PFSK-1 (cell line): ENCODE data around the gene MIPEP.

Experiments
- FOXP2 ChIP-seq: optimal IDR thresholded peaks from 2 replicates; pipeline ENCODE3; 2011; ENCODE audit warnings: borderline replicate concordance, control low read depth, inconsistent platforms; ENCODE audit not compliant: insufficient read depth; ENCODE audit errors: extremely low read length, extremely low read depth
- POLR2AphosphoS5 ChIP-seq: IDR thresholded peaks from 2 replicates; pipeline ENCODE4 v1.6.1; 2012; ENCODE audit warnings: low read depth, mild to moderate bottlenecking, control low read depth, low read length, moderate library complexity
- SIN3A ChIP-seq: IDR thresholded peaks from 2 replicates; pipeline ENCODE4 v1.6.1; 2012; ENCODE audit warnings: mild to moderate bottlenecking, low read length, moderate library complexity, borderline replicate concordance; ENCODE audit not compliant: insufficient read depth
- TAF1 ChIP-seq: IDR thresholded peaks from 2 replicates; pipeline ENCODE4 v1.6.1; 2012; ENCODE audit warnings: low read length, control low read depth, borderline replicate concordance; ENCODE audit not compliant: insufficient read depth
- TF ChIP-seq, protein P1 (sequence below), 2 experiments: IDR thresholded peaks; 2 replicates each; pipeline versions ENCODE4 v1.6.1 to v1.8.0; 2011 to 2012; ENCODE audit warnings: low read depth in 2 of 2, low read length in 2 of 2, control low read depth in 1 of 2, inconsistent platforms in 1 of 2, mild to moderate bottlenecking in 1 of 2, moderate library complexity in 1 of 2; ENCODE audit not compliant: insufficient read depth in 1 of 2

The MIPEP gene

DNA sequence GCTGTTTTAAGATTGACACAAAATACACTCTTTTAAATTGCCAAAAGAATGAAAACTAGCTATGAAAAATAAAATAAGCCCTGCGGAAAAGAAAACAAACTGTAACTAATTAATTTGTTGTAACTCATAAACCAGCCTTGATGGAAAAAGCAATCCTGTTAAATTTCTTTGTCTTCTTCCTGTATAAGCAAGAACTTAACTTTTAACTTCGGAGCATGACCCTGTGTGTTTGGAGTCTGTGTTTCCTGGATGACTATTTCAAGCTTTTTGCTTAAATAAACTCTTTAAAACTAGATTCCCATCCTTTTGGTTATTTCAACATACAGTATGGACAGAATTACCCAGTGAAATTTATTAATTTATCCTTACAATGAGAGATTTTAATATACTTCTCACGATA is 196.4 kb downstream of the MIPEP start:
- TF ChIP-seq, protein P1, sequence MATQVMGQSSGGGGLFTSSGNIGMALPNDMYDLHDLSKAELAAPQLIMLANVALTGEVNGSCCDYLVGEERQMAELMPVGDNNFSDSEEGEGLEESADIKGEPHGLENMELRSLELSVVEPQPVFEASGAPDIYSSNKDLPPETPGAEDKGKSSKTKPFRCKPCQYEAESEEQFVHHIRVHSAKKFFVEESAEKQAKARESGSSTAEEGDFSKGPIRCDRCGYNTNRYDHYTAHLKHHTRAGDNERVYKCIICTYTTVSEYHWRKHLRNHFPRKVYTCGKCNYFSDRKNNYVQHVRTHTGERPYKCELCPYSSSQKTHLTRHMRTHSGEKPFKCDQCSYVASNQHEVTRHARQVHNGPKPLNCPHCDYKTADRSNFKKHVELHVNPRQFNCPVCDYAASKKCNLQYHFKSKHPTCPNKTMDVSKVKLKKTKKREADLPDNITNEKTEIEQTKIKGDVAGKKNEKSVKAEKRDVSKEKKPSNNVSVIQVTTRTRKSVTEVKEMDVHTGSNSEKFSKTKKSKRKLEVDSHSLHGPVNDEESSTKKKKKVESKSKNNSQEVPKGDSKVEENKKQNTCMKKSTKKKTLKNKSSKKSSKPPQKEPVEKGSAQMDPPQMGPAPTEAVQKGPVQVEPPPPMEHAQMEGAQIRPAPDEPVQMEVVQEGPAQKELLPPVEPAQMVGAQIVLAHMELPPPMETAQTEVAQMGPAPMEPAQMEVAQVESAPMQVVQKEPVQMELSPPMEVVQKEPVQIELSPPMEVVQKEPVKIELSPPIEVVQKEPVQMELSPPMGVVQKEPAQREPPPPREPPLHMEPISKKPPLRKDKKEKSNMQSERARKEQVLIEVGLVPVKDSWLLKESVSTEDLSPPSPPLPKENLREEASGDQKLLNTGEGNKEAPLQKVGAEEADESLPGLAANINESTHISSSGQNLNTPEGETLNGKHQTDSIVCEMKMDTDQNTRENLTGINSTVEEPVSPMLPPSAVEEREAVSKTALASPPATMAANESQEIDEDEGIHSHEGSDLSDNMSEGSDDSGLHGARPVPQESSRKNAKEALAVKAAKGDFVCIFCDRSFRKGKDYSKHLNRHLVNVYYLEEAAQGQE (IDR thresholded peaks at IDR 0.05; ENCODE audit: insufficient read depth in 1 of 2, low read depth in 2 of 2, low read length in 2 of 2), result no peak
- TF ChIP-seq TAF1 (no peak), FOXP2 (no peak), POLR2AphosphoS5 (no peak), SIN3A (no peak)

DNA sequence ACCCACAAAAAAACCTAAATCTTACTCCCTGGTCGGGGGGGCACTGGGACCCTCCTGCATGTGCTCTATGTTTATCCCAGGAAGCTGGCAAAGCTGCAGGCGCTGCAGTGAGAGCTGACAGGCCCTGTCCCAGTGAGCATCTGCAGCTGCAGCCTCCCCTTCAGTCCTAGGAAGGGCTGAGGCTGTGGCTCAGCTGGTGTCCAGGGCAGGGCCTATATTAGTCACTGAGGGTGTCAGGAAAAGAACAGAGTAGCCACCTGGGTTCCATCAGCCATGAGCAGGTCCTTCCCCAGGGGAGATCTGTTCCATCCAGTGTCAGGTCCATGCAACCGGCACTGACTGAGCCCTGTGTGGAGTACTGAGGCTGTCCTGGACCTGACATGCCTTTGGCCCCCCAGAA is 198.5 kb downstream of the MIPEP start:
- TF ChIP-seq, protein P1 (IDR thresholded peaks at IDR 0.05; ENCODE audit: insufficient read depth in 1 of 2, low read depth in 2 of 2, low read length in 2 of 2), result no peak
- no peak for TF ChIP-seq FOXP2
- TF ChIP-seq TAF1, result no peak
- no peak for TF ChIP-seq SIN3A
- no peak for TF ChIP-seq POLR2AphosphoS5

DNA sequence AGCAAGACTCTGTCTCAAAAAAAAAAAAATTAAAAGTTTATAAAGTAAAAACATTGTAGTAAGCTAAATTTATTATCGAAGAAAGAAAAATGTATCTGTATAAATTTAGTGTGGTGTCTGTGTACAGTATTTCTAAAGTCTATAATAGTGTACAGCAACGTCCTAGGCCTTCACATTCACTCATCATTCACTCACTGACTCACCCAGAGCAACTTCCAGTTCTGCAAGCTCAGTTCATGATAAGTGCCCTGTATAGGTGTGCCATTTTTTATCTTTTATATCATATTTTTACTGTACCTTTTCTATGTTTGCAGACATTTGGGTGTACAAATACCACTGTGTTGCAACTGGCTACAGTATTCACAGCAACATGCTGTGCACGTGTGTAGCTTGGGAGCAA is 200.9 kb downstream of the MIPEP start:
- TF ChIP-seq POLR2AphosphoS5 (no peak), FOXP2 (no peak), TAF1 (no peak), SIN3A (no peak)
- TF ChIP-seq, protein P1 (IDR thresholded peaks at IDR 0.05; ENCODE audit: insufficient read depth in 1 of 2, low read depth in 2 of 2, low read length in 2 of 2), result no peak

DNA sequence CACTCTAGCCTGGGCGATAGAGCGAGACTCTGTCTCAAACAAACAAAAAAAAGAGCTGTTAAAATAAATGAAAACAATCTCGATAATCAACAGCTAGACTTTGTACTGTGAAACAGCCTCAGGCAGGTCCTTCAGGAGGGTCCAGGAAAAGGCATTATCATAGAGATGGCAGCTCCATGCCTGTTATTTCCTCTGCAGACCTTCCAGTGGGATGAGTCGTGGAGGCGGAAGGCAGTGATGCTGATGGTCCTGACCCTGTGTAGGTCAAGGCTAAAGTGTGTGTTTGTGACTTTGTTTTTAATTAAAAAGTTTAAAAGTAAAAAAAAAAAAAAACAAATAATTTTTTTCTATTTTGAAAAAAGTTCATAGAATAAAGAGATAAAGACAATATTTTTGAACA is 201.6 kb downstream of the MIPEP start:
- TF ChIP-seq TAF1 (no peak), SIN3A (no peak), FOXP2 (no peak), POLR2AphosphoS5 (no peak)
- TF ChIP-seq, protein P1 (IDR thresholded peaks at IDR 0.05; ENCODE audit: insufficient read depth in 1 of 2, low read depth in 2 of 2, low read length in 2 of 2), result no peak

DNA sequence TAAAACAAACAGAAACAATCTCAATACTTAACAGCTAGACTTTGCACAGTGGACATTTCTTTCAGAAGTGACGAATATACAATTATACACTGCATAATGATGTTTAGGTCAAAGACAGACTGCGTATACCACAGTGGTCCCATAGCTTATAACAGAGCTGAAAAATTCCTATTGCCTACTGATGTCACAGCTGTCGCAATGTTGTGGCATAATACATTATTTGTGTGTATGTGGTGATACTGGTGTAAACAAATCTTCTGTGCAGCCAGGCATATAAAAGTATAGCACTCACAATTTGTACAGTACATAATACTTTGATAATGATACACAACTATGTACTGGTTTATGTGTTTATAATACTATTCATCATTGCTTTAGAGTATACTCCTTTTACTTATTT is 202.3 kb downstream of the MIPEP start:
- TF ChIP-seq SIN3A (no peak), POLR2AphosphoS5 (no peak), FOXP2 (no peak), TAF1 (no peak)
- TF ChIP-seq, protein P1 (IDR thresholded peaks at IDR 0.05; ENCODE audit: insufficient read depth in 1 of 2, low read depth in 2 of 2, low read length in 2 of 2), result no peak
